ENCODE data around the gene C2CD3.

GRCh38 chr11:74035264-74035663, 135.5 kb downstream of the C2CD3 start:
- no peak for TF ChIP-seq CTCF (IDR thresholded peaks at IDR 0.05; ENCODE audit: insufficient read depth, low read length)
- TF ChIP-seq REST (IDR thresholded peaks at IDR 0.05; ENCODE audit: insufficient replicate concordance, low read depth) = no peak
- TF ChIP-seq POLR2AphosphoS5 (IDR thresholded peaks at IDR 0.05; ENCODE audit: low read depth) = no peak
- TF ChIP-seq SPI1 (IDR thresholded peaks at IDR 0.05; ENCODE audit: borderline replicate concordance, low read depth) = no peak

Measured in HL-60 (cell line).